A673 (cell line): Measurements from ENCODE around the gene LCT. TPM values are rescaled to one million over a fixed set of nuclear protein-coding genes. Genes with fewer than 3 reads are reported as not detected.

Source experiments
- BruUV-seq: library from RNA; stranded (reverse); fragments of 400-500 nt; replicated peaks from 2 replicates; lab custom pipeline; 2021; lab: Mats Ljungman, UMichigan
- CTCF ChIA-PET: fragments of 300-600 bp; sonication (Branson Sonifier 250); formaldehyde crosslinking; loops from one replicate; lab custom pipeline; 2022; ENCODE audit warnings: antibody characterized with exemption; lab: Charles Lee
- POLR2A ChIA-PET: fragments of 300-600 bp; sonication (Branson Sonifier 250); formaldehyde crosslinking; loops from one replicate; lab custom pipeline; 2022; ENCODE audit warnings: antibody characterized with exemption; ENCODE audit not compliant: low non-redundant PET; lab: Charles Lee
- DNase-seq: peaks from one replicate; pipeline ENCODE4 v3.0.0-alpha.2; 2015; ENCODE audit warnings: low spot score
- H3K27ac ChIP-seq: fragments of 200-600 bp; sonication (generic); 2 replicates; pipeline ENCODE4 v1.5.1; 2016; ENCODE audit warnings: mixed run types, low read depth, mild to moderate bottlenecking, mixed read lengths, antibody characterized with exemption, low read length; ENCODE audit not compliant: poor library complexity, severe bottlenecking
- H3K27me3 ChIP-seq: fragments of 200-600 bp; sonication (generic); replicated peaks from 2 replicates; pipeline ENCODE4 v1.6.1; 2017; ENCODE audit warnings: mixed run types, low read depth, mild to moderate bottlenecking, mixed read lengths, antibody characterized with exemption, low read length; ENCODE audit not compliant: insufficient read depth, poor library complexity
- H3K36me3 ChIP-seq: fragments of 200-600 bp; sonication (generic); 2 replicates; pipeline ENCODE4 v1.6.1; 2016; ENCODE audit warnings: mixed run types, mild to moderate bottlenecking, mixed read lengths, antibody characterized with exemption, low read length; ENCODE audit not compliant: insufficient read depth, poor library complexity, severe bottlenecking
- H3K4me1 ChIP-seq: fragments of 200-600 bp; sonication (generic); 2 replicates; pipeline ENCODE4 v1.6.1; 2017; ENCODE audit warnings: mixed run types, mild to moderate bottlenecking, mixed read lengths, antibody characterized with exemption, low read length; ENCODE audit not compliant: insufficient read depth, poor library complexity, severe bottlenecking
- H3K4me3 ChIP-seq: fragments of 200-600 bp; sonication (generic); 2 replicates; pipeline ENCODE4 v1.5.1; 2016; ENCODE audit warnings: low read depth, mixed run types, mild to moderate bottlenecking, mixed read lengths, low read length; ENCODE audit not compliant: poor library complexity, severe bottlenecking
- H3K9me3 ChIP-seq: fragments of 200-600 bp; sonication (generic); 2 replicates; pipeline ENCODE4 v1.6.1; 2016; ENCODE audit warnings: mixed run types, low read depth, mild to moderate bottlenecking, mixed read lengths, antibody characterized with exemption, low read length; ENCODE audit not compliant: poor library complexity, severe bottlenecking
- CTCF ChIP-seq: fragments of 300-800, 200-600 bp; sonication (generic); conservative IDR thresholded peaks from 2 replicates; pipeline ENCODE4 v1.5.1; 2017; ENCODE audit warnings: low read depth, mild to moderate bottlenecking, antibody characterized with exemption, low read length, moderate library complexity, mixed read lengths
- EZH2 ChIP-seq: fragments of 200-600 bp; sonication (generic); IDR thresholded peaks from 2 replicates; pipeline ENCODE4 v1.6.1; 2017; ENCODE audit warnings: borderline replicate concordance, low read depth, mild to moderate bottlenecking, mixed read lengths, antibody characterized with exemption, low read length; ENCODE audit not compliant: poor library complexity, severe bottlenecking
- intact Hi-C: fragments of 100-400 bp; cut with micrococcal nuclease; formaldehyde crosslinking; loops from one replicate; pipeline ENCODE4 v1.10.0; 2022; ENCODE audit not compliant: unreplicated experiment
- total RNA-seq: library from RNA; stranded (reverse); gene quantifications from 2 replicates; pipeline ENCODE4 v1.2.3, GENCODE V29; 2021

Gene LCT
- total RNA-seq, 1 experiment from 2014 or later: 0.39 TPM

GRCh38 chr2:135817951-135818350, 19.0 kb downstream of the LCT start:
- Histone ChIP-seq H3K4me3 (no peak overlapping the region), H3K27me3 (no peaks in the 10 kb centered on the region), H3K36me3 (no peaks in the 10 kb centered on the region), H3K9me3 (no peaks in the 10 kb centered on the region), H3K27ac (no peak overlapping the region), H3K4me1 (no peaks in the 10 kb centered on the region)
- POLR2A ChIA-PET: no interaction called here
- no peak for DNase-seq
- intact Hi-C loops: no loop called here
- CTCF ChIA-PET: no interaction called here
- no TSS peak for BruUV-seq
- TF ChIP-seq CTCF (no peak), EZH2 (no peak)

GRCh38 chr2:135817466-135817865, 19.5 kb downstream of the LCT start:
- BruUV-seq: no TSS peak
- intact Hi-C loops: no loop called here
- Histone ChIP-seq H3K27me3 (no peaks in the 10 kb centered on the region), H3K36me3 (no peaks in the 10 kb centered on the region), H3K4me1 (no peaks in the 10 kb centered on the region), H3K4me3 (no peak overlapping the region), H3K9me3 (no peaks in the 10 kb centered on the region), H3K27ac (no peak overlapping the region)
- TF ChIP-seq CTCF: no peak
- TF ChIP-seq EZH2: no peak
- CTCF ChIA-PET: no interaction called here
- POLR2A ChIA-PET: no interaction called here
- no peak for DNase-seq

GRCh38 chr2:135815269-135815668, 21.7 kb downstream of the LCT start:
- no peaks in the 10 kb centered on the region for H3K27me3 ChIP-seq
- no peaks in the 10 kb centered on the region for H3K4me1 ChIP-seq
- POLR2A ChIA-PET: no interaction called here
- no peaks in the 10 kb centered on the region for H3K9me3 ChIP-seq
- CTCF ChIA-PET: no interaction called here
- intact Hi-C loops: no loop called here
- TF ChIP-seq EZH2 (no peak), CTCF (no peak)
- no peaks in the 10 kb centered on the region for H3K36me3 ChIP-seq
- H3K4me3 ChIP-seq: no peak overlapping the region
- no TSS peak for BruUV-seq
- DNase-seq: no peak
- H3K27ac ChIP-seq: no peak overlapping the region
